ENCODE measurements around the gene XAB2. TPM values are rescaled to one million over a fixed set of nuclear protein-coding genes. Genes with fewer than 3 reads are reported as not detected.

The XAB2 gene
- total RNA-seq, 1 donor from 2014 or later = 28.1 TPM

DNA sequence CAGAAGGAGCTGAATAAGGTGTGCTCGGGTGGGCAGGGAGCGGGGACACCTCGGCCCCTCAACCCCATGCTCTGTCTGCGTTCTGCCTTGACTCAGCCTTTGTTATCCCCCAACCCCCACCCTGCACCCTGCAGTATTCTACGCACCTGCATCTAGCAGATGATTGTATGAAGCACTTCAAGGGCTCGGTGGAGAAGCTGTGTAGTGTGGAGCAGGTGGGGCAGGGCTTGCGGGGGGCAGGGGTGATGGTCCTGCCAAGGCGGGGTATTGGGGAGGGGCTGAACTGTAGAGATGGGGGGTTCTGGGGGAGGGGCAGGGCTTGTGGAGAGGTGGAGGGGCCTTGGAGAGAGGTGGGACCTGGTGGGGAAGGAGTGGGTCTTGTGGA, 13.7 kb upstream of the XAB2 start:
- TF ChIP-seq, protein P1, sequence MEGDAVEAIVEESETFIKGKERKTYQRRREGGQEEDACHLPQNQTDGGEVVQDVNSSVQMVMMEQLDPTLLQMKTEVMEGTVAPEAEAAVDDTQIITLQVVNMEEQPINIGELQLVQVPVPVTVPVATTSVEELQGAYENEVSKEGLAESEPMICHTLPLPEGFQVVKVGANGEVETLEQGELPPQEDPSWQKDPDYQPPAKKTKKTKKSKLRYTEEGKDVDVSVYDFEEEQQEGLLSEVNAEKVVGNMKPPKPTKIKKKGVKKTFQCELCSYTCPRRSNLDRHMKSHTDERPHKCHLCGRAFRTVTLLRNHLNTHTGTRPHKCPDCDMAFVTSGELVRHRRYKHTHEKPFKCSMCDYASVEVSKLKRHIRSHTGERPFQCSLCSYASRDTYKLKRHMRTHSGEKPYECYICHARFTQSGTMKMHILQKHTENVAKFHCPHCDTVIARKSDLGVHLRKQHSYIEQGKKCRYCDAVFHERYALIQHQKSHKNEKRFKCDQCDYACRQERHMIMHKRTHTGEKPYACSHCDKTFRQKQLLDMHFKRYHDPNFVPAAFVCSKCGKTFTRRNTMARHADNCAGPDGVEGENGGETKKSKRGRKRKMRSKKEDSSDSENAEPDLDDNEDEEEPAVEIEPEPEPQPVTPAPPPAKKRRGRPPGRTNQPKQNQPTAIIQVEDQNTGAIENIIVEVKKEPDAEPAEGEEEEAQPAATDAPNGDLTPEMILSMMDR (IDR thresholded peaks at IDR 0.05; ENCODE audit: insufficient read depth, low read depth, low read length) = no peak
- no peak for TF ChIP-seq EZH2 (IDR thresholded peaks at IDR 0.05; ENCODE audit: insufficient read depth, low read length)
- Histone ChIP-seq H3K9ac (ENCODE audit: low read length) (no peak overlapping the region), H2AFZ (ENCODE audit: low read depth, low read length) (no peak overlapping the region), H3K4me2 (ENCODE audit: low read length) (no peak overlapping the region), H3K36me3 (ENCODE audit: insufficient read depth, low read length) (no peaks in the 10 kb centered on the region), H3K4me1 (ENCODE audit: insufficient read depth, low read length) (no peaks in the 10 kb centered on the region), H3K79me2 (ENCODE audit: insufficient read depth, low read length) (no peaks in the 10 kb centered on the region), H3K27ac (ENCODE audit: low read depth, low read length) (no peak overlapping the region), H3K9me3 (ENCODE audit: insufficient read depth, low read depth, low read length) (peaks cover 5% of the 10 kb centered on the region), H4K20me1 (ENCODE audit: insufficient read depth, low read length) (no peaks in the 10 kb centered on the region), H3K4me3 (ENCODE audit: insufficient read depth, low read depth, low read length) (no peak overlapping the region), H3K27me3 (ENCODE audit: insufficient read depth, low read length) (peaks cover 2% of the 10 kb centered on the region)
- Mint-ChIP-seq H3K36me3 (ENCODE audit: low read depth, unreplicated experiment) (peaks cover 1% of the 10 kb centered on the region), H3K4me1 (ENCODE audit: low read depth, unreplicated experiment) (no peaks in the 10 kb centered on the region), H3K4me3 (ENCODE audit: unreplicated experiment) (no peak overlapping the region), H3K9me3 (ENCODE audit: unreplicated experiment) (no peaks in the 10 kb centered on the region), H3K27me3 (ENCODE audit: low read depth, unreplicated experiment) (no peaks in the 10 kb centered on the region), H3K27ac (ENCODE audit: unreplicated experiment) (no peak overlapping the region)
- no peak for DNase-seq (ENCODE audit: low read depth)
- FAIRE-seq = no peak

DNA sequence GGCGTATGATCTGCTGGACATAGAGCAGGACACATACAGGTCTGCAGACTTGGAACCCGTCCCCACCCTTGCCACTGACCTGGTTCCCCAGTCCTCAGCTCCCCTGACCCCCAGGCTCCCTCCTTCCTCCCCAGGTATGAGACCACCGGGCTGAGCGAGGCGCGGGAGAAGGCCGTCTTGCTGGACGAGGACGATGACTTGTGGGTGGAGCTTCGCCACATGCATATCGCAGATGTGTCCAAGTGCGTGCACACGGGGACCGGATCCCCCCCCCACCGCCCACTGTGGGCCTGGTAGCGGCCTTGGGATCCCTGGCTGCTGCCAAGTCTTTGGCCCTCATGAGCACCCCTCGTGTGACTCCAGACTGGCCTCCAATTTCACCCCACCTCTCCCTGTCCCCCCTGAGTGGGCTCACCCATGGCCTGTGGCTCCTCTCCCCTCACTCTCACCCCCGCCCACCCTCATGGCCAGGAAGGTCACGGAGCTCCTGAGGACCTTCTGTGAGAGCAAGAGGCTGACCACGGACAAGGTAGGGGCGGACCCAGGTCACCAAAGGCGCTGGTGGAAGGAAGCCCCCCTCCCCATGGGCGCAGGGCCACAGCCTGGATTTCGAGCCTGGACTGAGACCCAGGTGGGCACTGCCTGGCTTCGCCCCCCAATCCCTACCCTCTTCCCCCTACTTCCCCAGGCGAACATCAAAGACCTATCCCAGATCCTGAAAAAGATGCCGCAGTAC, 13.1 kb upstream of the XAB2 start:
- no peak for TF ChIP-seq EZH2 (IDR thresholded peaks at IDR 0.05; ENCODE audit: insufficient read depth, low read length)
- TF ChIP-seq, protein P1 (IDR thresholded peaks at IDR 0.05; ENCODE audit: insufficient read depth, low read depth, low read length) = no peak
- FAIRE-seq = no peak

More for the DNA sequence above, 13.1 kb upstream of the XAB2 start:
- Mint-ChIP-seq H3K27ac (ENCODE audit: unreplicated experiment) (no peak overlapping the region), H3K4me3 (ENCODE audit: unreplicated experiment) (no peak overlapping the region), H3K27me3 (ENCODE audit: low read depth, unreplicated experiment) (no peaks in the 10 kb centered on the region), H3K4me1 (ENCODE audit: low read depth, unreplicated experiment) (no peaks in the 10 kb centered on the region), H3K36me3 (ENCODE audit: low read depth, unreplicated experiment) (peaks cover 1% of the 10 kb centered on the region), H3K9me3 (ENCODE audit: unreplicated experiment) (no peaks in the 10 kb centered on the region)
- Histone ChIP-seq H3K79me2 (ENCODE audit: insufficient read depth, low read length) (no peaks in the 10 kb centered on the region), H3K4me3 (ENCODE audit: insufficient read depth, low read depth, low read length) (no peak overlapping the region), H4K20me1 (ENCODE audit: insufficient read depth, low read length) (no peaks in the 10 kb centered on the region), H3K27me3 (ENCODE audit: insufficient read depth, low read length) (peaks cover 2% of the 10 kb centered on the region), H3K9me3 (ENCODE audit: insufficient read depth, low read depth, low read length) (peaks cover 5% of the 10 kb centered on the region), H3K4me2 (ENCODE audit: low read length) (no peak overlapping the region), H3K9ac (ENCODE audit: low read length) (no peak overlapping the region), H3K4me1 (ENCODE audit: insufficient read depth, low read length) (no peaks in the 10 kb centered on the region), H3K36me3 (ENCODE audit: insufficient read depth, low read length) (no peaks in the 10 kb centered on the region), H2AFZ (ENCODE audit: low read depth, low read length) (no peak overlapping the region), H3K27ac (ENCODE audit: low read depth, low read length) (no peak overlapping the region)
- no peak for DNase-seq (ENCODE audit: low read depth)
